ENCODE results near the gene RANBP3L.
"Not testable (repeated sequence)": the region's sequence is repeated elsewhere in the genome, so short reads cannot be mapped to it uniquely, and the experiment has no call there.

The RANBP3L gene, protein sequence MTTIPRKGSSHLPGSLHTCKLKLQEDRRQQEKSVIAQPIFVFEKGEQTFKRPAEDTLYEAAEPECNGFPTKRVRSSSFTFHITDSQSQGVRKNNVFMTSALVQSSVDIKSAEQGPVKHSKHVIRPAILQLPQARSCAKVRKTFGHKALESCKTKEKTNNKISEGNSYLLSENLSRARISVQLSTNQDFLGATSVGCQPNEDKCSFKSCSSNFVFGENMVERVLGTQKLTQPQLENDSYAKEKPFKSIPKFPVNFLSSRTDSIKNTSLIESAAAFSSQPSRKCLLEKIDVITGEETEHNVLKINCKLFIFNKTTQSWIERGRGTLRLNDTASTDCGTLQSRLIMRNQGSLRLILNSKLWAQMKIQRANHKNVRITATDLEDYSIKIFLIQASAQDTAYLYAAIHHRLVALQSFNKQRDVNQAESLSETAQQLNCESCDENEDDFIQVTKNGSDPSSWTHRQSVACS

DNA sequence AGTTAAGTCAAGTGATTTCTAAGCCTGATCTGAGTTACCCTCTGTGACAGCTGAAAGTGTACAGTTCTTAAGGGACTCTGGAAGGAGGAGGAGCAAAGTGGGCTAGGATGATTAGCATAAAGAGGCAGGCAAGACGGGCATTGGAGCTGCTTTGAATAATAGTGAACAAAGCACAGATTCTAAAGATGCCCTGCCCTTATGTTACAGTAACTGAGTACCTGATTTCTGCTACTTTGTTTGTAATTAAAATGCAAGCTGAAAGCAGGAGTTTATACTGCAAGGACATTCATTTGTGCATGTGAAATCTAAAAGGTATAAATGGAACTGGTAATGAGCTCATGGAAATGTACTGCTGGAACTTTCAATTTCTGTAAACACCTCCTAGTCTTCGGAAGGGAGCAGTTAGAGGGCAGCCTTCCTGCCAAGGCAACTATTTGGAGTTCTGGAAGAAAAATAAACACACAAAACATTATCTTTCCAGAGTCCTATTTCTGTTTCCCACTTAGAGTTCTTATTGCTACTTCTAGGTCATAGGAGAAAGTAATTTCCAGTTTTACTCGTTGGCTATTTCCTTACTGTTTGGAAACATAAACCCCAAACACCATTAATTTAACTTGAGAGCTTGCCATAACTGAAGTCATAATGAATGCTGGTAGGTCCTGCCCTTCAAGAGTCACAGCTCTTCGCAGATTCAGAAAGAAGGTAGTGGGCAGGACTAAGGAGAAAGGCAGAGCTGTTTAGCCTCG lies at the start of gene RANBP3L:
Gene RANBP3L (minus strand): TSS at position 45 of the 746 bp plus-strand sequence. CDS start 486 bp downstream, outside the sequence.
- DNase-seq: no peak

DNA sequence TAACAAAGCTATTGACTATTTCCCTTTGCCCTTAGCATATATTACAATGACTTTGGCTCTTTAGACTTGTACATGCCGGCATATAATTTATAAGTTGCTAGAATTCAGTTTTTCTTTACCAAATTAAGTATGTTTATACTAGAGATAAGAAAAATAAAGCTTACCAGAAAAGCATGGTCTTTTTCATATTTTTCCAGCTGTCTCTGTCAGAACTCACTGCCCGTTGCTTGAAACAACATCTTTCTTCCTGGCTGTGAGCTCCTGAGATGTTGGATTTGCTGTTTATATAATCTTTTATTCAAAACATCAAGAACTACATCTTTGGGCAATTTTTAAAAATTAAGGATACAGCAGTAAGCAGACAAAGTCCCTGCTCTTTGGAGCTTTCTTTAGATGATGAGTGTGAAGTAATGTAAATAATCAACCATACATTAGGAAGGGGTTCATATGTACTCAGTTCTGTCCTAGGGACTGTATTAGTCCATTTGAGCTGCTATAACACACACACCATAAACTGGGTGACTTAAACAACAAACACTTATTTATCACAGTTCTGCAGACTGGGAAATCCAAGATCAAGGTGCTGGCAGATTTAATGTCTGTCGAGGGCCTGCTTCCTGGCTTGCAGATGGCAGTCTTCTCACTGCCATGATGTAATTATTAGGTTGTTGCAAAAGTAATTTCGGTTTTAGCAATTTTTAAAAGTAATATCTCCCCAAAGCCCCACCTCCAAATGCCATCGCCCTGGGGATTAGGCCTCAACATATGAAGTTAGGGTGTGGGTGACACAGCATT lies 45.4 kb upstream of the RANBP3L start:
- DNase-seq: no peak

DNA sequence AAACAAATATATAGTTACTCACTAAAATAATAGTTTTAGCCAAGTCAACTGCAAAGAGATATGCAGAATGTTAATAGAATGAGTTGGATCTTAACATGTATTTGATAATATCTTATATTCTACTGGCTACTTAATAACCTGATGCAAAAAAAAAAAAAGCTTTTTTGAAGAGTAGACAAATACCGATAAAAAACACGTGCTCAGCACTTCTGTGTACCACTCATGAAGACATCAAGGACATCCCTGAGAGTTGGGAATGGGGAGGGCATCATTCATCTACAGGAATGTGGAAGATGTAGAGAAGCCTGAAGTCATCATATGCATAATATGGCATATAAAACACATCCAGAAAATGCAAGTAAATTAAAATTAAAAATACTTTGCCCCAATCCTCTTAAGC lies 43.2 kb upstream of the RANBP3L start:
- DNase-seq: no peak

DNA sequence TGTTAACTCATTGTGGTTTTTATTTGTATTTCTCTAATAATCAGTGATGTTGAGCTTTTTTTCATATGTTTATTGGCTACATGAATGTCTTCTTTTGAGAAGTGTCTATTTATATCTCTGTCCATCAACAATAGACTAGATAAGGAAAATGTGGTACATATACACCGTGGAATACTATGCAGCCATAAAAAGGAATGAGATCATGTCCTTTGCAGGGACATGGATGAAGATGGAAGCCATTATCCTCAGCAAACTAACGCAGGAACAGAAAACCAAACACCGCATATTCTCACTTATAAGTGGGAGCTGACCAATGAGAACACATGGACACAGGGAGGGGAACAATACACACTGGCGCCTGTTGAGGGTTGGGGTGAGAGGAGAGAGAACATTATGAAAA lies 40.0 kb upstream of the RANBP3L start:
- not testable (repeated sequence) for DNase-seq

DNA sequence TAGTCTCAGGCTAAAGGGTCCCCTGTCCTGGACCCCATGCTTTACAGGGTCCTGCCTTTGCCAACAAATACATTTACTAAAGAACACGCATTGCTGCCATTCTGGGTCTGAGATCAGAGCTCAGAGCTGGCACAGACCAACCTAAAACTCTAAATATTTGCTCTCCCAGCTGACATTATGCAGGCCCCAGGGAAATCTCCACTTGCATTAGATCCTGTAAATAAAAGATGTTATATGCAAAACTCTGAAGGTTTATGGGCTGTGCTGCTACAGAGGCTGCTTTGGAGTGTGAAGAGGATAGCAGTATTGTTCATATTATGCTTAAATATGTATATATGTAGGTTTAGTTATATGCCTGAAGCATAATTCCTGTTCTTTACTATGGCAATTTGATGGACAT lies 35.9 kb upstream of the RANBP3L start:
- no peak for DNase-seq

DNA sequence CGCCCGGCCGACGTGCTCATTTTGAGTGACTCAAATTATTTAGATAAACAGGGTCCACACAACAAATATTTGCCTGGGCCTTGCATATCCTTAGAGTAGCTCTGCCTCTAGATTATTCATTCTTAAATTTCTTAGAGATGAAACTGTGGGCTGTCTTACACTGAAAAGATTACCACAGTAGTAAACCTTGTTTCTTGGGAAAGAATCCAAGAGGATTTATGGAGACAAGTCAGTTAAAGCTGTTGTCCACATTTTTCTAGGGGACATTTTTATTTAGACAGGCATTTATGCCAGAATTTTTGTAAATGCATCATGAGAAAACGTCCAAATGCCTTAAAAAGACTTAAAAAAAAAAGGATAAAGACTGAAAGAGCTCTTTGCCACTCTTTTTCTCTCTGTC lies 32.6 kb upstream of the RANBP3L start:
- DNase-seq: no peak

DNA sequence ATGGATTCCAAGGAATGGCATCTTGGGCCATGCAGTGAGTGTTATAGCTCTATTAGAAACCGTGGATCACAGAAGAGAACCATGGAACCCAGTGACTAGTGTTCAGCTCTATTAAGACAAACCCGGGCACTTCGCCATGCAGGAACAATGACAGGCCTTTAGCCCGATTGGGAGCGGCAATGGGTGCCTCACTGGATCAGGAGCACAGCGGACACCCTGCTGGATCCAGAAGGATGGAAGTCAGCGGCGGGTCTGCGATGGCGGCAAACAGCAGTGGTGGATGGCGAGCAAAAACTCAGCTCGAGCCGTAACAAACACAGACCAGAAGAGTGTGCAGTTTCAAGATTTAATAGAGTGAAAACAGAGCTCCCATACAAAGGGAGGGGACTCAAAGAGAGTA lies 31.0 kb upstream of the RANBP3L start:
- not testable (repeated sequence) for DNase-seq

DNA sequence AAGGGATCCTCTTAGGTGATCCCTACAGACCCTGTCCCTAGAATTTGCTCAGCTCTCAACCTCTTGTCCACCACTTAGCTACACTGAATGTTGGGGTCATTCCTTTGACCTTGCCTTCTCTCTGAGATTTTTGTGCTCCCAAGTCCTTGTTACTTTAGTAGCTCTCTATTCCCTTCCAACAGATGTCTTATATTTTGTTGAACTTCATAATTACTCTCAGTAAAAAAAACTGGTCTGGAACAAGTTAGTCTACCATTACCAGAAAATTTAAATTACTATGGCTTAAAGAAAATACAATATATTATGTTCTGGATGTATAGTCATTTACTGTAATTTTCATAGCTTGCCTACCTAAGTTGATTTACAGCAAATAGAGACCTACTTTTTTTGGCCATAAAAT lies 23.5 kb upstream of the RANBP3L start:
- no peak for DNase-seq

DNA sequence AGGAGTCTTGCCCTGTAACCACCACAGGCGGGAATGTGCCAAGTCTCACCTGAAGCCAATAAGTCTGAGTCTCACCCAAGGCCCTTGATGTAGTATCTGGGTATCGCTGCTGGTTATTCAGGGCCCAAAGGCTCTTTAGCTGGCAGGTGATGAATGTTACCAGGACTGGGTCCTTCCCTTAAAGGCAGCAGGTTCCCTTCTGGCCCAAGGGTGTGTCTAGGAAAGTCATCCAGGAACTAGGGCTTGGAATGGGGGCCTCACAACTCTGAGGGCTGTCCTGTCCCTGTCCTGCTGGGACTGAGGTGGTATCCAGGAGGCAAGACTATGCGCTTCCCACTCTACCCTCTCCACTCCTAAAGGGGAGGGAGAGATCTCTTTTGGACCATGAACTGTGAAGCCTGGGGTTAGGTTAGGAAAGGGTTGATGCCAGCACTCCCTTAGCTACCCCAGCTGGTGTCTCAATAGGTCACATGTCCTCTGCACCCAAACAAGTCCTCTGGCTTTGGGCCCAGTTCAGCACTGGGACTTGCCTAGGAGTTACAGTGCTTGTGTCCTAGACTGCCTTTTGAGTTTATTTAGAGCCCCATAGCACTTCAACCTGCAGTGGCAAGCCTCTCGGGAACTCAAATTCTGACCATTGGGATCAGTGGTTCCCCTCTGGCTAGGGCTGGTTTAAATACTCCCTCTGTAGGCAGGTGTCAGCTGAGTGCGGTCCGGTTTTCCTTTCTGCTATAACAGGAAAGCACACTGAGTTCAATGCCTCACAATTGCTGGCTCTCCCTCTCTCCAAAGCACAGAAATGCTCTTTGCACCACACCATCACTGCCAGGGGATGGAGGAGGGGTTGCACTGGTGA lies 22.5 kb upstream of the RANBP3L start:
- DNase-seq: no peak

DNA sequence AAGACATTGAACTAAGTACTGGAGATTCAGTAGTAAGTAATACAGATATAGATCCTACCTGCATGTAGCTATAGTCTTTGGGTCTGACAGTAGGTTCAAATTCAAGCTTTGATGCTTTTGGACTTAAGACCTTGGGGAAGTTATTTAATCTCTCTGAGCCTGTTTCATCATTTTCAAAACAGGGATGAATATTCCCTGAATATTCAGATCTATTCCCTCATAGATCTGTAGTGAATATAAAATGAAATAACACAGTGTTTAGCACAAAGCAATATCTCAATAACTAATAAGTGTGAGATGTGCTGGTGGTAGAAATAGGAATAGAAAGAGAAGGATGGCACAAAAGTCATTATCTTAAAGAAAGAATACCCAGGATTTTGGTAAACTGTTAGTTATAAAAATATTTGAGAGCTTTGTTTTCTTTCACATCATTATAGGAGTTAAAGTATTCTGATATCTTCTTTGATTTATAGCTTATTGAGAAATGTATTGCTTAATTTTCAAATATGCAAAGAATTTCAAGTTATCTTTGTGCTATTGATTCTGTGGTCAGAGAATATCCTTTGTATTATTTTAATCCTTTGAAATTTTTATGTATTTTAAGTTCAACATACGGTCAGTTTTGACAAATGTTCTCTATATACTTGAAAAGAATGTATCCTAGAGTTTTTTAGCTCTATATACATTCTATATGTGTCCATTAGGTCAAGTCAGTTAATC lies 11.4 kb upstream of the RANBP3L start:
- DNase-seq: no peak

DNA sequence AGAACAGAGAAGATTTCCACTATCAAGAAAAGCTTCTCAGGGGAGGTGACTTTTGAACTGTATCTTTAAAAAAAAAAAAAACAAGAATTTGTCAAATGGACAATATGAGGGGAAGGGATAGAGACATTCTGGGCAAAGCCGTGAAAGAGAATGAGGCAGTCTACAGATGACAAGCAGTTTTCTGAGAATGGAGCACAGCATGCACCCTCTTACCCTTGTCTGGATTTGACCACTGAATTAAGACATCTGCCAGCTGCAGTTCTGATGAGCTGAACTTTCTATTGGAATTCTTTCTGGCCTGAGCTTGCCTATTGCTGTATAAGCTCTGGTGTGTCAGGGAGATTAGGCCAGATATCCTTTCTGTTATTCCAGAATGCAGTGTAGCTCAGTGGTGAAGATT lies 10.3 kb upstream of the RANBP3L start:
- no peak for DNase-seq

DNA sequence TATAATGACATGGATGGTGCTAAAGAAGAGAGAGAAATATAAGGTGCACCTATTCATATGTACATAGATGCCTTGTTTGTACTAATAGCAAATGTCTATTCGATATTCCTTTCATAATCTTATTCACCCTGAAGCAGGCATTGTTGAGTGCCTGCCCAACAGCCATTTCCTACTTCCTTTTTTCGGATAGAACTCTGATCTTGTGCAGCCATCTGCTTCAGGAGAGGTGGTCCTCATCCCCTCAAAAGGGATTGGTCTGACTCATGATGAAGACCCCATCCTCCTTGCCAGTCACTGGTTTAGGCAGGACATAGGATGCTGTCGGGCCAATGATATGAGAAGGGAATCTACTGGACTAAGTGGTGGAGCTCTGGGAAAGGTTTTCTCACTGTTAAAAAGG lies 8.4 kb upstream of the RANBP3L start:
- DNase-seq: no peak

DNA sequence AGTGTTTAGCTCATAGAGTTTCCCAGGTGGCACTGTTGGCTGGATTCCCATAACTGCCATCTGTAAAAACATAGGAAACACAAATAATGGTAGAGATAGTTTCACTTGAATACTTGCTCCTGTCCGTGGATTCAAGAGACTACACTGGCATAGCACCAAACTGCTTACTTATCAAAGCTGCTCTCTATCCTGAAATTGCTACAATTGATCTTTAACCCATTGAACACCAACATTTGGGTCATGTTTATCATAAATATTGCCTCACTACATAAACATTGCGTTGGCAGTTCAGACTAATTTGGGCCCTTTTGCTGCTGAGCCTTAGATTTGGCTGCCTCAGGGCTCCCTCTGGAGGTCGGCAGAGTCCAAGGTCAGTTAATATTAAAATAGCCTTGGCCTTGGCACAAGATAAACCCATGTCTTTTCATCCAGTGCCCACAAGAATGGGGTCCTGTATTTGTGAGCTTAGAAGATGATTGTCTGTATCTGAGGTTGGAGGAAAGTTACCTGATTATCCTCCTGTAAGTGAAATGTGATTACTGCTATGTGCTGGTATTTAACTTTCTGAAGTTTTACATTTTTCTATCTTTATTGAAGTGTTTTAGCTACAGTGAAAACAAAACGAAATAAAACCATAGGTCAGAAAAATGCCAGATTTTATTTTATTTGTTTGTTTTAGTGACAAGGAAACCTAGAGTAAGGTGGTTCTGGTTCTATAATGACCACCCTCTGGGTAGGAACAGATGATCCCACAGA lies 4.0 kb upstream of the RANBP3L start:
- DNase-seq: peak; percentile 42 to 73

DNA sequence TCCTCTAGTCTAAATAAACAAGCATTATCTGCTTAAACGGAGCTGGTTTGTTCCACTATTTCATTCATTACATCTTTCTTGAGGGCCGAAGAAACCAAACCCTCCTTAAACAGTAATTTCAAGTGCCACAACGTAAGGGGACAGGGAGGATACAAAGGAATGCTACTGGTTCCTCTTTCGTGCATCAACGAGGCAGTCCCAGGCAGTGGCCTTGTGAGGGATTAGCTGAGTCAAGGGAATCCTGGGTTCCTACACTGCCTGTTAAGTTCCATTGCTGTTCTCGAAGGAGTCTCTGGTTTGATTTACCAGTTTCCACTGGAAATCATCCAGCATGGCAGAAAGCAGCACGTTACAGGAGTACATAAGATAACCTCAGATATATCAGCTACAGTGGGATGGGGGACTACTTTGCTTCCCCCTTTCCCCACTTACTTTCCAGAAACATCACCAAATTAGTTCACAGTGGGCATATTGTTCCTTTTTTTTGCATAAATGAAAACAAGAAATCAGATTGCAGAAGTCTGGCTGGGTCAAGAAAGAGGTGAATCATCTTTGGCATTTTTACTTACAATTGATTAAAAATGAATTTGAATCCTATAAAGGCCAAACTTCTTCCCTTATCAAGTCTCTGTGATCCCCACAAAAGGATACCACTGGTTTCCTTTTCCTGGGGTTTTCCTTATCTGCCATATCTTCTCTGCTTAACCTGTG lies 2.5 kb upstream of the RANBP3L start:
- no peak for DNase-seq

DNA sequence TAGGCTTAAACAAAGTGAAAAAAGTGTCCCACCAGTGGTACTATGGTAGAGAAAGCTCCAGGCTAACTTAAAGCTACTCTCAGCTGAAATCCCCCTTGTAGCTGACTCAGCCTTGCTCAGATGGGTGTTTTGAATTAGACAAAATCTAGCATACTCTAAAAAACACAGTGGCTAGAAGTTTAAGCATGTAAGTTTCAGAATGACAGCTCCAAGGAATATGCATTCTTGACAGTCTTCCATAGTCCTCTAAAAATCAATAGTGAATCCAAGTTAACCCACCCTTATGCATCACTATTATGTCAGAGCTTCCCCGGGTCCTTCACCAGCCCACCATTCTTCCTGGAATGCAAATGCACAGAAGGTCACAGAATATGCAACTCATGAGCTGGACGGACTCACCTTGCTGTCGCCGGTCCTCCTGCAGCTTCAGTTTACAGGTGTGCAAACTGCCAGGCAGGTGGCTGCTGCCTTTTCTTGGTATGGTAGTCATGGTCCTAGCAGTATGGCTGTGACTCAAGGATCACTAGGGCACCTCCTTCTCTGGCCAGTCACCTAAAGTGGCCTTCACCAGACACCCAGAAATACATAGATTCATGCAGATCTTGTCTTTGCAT lies 668 bp downstream of the RANBP3L start:
- no peak for DNase-seq

DNA sequence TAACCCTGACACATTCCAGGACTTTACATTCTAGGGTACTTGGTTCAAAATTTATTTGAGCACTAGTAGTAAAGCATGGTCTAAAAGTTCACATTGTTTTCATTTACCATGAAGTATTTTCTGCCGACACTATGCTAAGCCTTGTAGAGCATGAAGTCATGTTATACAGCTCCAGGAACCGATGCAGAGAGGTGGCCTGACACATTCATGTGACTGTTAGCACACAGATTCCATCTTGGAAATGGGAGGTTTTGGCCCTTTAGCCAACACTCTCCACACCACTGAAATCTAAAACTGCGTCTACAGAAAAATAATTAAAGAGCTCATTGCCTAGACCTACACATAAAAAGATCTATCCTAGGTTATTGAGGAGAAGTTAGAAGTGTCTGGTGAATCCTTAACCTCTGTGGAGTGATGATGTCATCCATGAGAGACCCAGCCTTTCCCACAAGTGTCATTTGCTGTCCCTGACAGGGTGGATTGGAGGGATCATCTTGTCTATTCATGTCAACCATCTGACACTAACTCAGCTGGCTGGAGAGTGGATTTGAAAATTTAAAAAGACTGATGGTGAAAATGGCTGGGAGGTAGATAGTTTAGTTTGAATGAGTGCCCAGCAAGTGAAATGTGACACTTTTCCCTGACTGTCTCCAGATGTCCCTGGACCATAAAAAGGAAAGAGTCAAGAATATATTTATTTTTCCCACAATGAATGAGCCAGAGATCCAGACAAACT lies 1.3 kb downstream of the RANBP3L start:
- DNase-seq: no peak

DNA sequence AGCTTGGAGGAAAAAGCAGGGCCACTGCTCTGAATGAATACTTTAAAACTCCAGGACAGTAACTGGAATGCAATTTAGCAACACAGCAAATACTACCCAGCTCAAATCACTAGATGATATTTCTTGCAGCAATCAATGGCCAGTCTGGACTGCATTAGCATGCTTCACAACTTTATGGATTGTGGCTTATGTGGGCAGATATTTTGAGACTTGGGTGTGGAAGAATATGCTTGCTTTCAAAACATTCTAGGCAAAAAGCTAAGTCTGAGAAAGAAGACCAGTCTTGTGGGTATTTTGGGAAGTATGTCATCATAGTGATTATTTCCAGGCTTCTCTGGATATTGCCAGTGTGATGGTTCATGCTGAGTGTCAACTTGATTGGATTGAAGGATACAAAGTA lies 3.1 kb downstream of the RANBP3L start:
- no peak for DNase-seq

DNA sequence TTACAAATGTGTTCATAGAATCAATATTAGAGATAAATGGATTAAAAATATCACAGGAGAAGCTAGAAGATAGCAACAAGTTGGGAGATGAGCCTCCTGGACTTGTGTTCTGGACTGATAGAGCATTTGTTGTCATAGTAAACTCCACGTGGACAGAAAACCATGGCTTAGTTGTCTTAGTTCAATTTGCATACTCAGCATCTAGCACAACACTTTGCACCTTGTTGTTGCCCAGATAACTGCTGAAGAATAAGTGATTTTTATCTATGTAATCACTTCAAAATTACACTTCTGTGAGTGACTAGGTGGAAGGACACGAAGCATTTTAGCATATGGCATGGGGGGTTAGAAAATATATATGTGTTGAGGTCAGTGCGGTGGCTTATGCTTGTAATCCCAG lies 4.0 kb downstream of the RANBP3L start:
- DNase-seq: no peak

Data from NCI-H446 (cell line).